ENCODE results near the gene FGF7. TPM values are rescaled to one million over a fixed set of nuclear protein-coding genes. Genes with fewer than 3 reads are reported as not detected.

Gene FGF7
- total and polyA plus RNA-seq, 3 donors from 2014 or later: 1.6 to 3.2 (median 2.8) TPM

DNA sequence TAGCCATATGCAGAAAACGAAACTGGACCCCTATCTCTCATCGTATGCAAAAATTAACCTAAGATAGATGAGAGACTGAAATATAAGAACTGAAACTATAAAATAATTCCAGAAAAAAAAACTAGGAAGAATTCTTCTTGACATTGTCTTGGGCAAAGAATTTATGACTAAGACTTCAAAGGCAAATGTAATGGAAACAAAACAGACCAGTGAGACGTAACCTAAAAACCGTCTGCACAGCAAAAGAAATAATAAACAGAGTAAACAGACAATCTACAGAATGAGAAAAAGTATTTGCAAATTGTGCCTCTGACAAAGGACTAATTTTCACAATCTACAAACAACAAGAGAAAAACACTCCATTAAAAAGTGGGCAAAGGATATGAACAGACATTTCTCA lies 105.2 kb downstream of the FGF7 start:
- no peak overlapping the region for H3K27ac ChIP-seq
- intact Hi-C loops (cut with DNase I; ENCODE audit: low total_unique reads): no loop called here
- H3K27me3 ChIP-seq: no peaks in the 10 kb centered on the region
- no peak for TF ChIP-seq POLR2A (IDR thresholded peaks at IDR 0.05)
- TF ChIP-seq, protein P1, sequence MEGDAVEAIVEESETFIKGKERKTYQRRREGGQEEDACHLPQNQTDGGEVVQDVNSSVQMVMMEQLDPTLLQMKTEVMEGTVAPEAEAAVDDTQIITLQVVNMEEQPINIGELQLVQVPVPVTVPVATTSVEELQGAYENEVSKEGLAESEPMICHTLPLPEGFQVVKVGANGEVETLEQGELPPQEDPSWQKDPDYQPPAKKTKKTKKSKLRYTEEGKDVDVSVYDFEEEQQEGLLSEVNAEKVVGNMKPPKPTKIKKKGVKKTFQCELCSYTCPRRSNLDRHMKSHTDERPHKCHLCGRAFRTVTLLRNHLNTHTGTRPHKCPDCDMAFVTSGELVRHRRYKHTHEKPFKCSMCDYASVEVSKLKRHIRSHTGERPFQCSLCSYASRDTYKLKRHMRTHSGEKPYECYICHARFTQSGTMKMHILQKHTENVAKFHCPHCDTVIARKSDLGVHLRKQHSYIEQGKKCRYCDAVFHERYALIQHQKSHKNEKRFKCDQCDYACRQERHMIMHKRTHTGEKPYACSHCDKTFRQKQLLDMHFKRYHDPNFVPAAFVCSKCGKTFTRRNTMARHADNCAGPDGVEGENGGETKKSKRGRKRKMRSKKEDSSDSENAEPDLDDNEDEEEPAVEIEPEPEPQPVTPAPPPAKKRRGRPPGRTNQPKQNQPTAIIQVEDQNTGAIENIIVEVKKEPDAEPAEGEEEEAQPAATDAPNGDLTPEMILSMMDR (IDR thresholded peaks at IDR 0.05): no peak
- WGBS, 2 donors: 78 to 79% methylated on average over 4 of the region's 4 CpGs
- H3K4me1 ChIP-seq: no peaks in the 10 kb centered on the region
- H3K9me3 ChIP-seq: no peaks in the 10 kb centered on the region
- DNase-seq: no peak
- no peak overlapping the region for H3K4me3 ChIP-seq
- no peaks in the 10 kb centered on the region for H3K36me3 ChIP-seq (ENCODE audit: low read depth, missing control alignments)

DNA sequence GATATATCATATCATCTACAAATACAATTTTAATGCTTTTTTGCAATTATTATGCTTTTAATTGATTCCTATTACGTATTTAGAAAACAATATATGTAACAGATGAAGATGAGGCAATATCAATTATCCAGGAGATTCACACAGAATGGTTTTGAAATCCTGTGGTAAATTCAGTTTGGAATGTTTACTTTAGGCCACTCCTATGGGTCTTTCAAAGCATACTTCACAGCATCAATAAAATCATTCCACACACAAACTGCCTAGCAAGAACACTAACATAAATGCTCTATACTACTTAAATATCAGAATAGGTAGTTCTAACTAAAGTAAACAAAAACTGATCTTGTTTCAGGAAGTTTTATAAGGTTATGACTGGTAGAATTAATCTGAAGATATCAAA lies 107.0 kb downstream of the FGF7 start:
- no peak for TF ChIP-seq POLR2A (IDR thresholded peaks at IDR 0.05)
- TF ChIP-seq, protein P1 (IDR thresholded peaks at IDR 0.05): no peak

More for the DNA sequence above, 107.0 kb downstream of the FGF7 start:
- H3K36me3 ChIP-seq (ENCODE audit: low read depth, missing control alignments): no peaks in the 10 kb centered on the region
- no peaks in the 10 kb centered on the region for H3K9me3 ChIP-seq
- no peaks in the 10 kb centered on the region for H3K4me1 ChIP-seq
- H3K27ac ChIP-seq: no peak overlapping the region
- H3K4me3 ChIP-seq: no peak overlapping the region
- DNase-seq: no peak
- no peaks in the 10 kb centered on the region for H3K27me3 ChIP-seq
- intact Hi-C loops (cut with DNase I; ENCODE audit: low total_unique reads): no loop called here
- 97 to 98% methylated on average over 1 of the region's 1 CpG for WGBS, 2 donors

Other genes starting within 250 kb of the FGF7 start
- gene FAM227B, start 197.6 kb downstream of the FGF7 start, total RNA-seq: 10 to 100 TPM; 19.0 to 36.4 TPM
- 28.3 TPM for gene FAM227B, start 197.6 kb downstream of the FGF7 start, polyA plus RNA-seq (ENCODE audit: insufficient read depth, low read depth, low replicate concordance)
- gene DTWD1, start 197.8 kb downstream of the FGF7 start, total RNA-seq: 10 to 100 TPM; 14.3 to 17.2 TPM
- 15.3 TPM for gene DTWD1, start 197.8 kb downstream of the FGF7 start, polyA plus RNA-seq (ENCODE audit: insufficient read depth, low read depth, low replicate concordance)

All from testis (tissue), 3 donors.